Upper lobe of right lung (tissue), 1 donor: Measurements from ENCODE around the gene ANKS4B. TPM values are rescaled to one million over a fixed set of nuclear protein-coding genes. Genes with fewer than 3 reads are reported as not detected.
"Not testable (repeated sequence)": the region's sequence is repeated elsewhere in the genome, so short reads cannot be mapped to it uniquely, and the experiment has no call there.

Source experiments
- ATAC-seq: fragments of 200-7000 bp; cut with Tn5 transposase; one replicate; pipeline ENCODE4 v1.9.1; 2020; ENCODE audit warnings: mild to moderate bottlenecking, moderate library complexity
- DNase-seq: peaks from one replicate; pipeline ENCODE4 v3.0.0-alpha.2; 2020
- H3K27ac ChIP-seq: fragments of 200-600 bp; one replicate; pipeline ENCODE4 v1.8.0; 2022
- H3K27me3 ChIP-seq: fragments of 200-600 bp; one replicate; pipeline ENCODE4 v1.8.0; 2022; ENCODE audit warnings: mild to moderate bottlenecking
- H3K36me3 ChIP-seq: fragments of 200-600 bp; one replicate; pipeline ENCODE4 v1.8.0; 2022
- H3K4me1 ChIP-seq: fragments of 200-600 bp; one replicate; pipeline ENCODE4 v1.8.0; 2022
- H3K4me3 ChIP-seq: fragments of 200-600 bp; one replicate; pipeline ENCODE4 v1.8.0; 2022; ENCODE audit warnings: mild to moderate bottlenecking
- H3K9me3 ChIP-seq: fragments of 200-600 bp; one replicate; pipeline ENCODE4 v1.8.0; 2022
- intact Hi-C: fragments of 100-400 bp; cut with DNase I; formaldehyde crosslinking; loops from one replicate; pipeline ENCODE4 v1.11.0; 2022
- total RNA-seq: library from RNA; stranded (reverse); fragmentation: NEBNext Ultra II Directional; extraction: Animal tissue kit (Norgen Biotek cat#: 25700); gene quantifications from one replicate; pipeline ENCODE4 v1.2.1, GENCODE V29; 2021
- TF ChIP-seq, protein P1 (sequence below): fragments of 200-600 bp; IDR thresholded peaks from one replicate; pipeline ENCODE4 v1.8.0; 2022; ENCODE audit warnings: antibody characterized with exemption
- donor health status: DM: no; HTN: yes; CAD: no; lungs with severe emphysema.

The ANKS4B gene
- total RNA-seq, 1 donor from 2014 or later = not detected

DNA sequence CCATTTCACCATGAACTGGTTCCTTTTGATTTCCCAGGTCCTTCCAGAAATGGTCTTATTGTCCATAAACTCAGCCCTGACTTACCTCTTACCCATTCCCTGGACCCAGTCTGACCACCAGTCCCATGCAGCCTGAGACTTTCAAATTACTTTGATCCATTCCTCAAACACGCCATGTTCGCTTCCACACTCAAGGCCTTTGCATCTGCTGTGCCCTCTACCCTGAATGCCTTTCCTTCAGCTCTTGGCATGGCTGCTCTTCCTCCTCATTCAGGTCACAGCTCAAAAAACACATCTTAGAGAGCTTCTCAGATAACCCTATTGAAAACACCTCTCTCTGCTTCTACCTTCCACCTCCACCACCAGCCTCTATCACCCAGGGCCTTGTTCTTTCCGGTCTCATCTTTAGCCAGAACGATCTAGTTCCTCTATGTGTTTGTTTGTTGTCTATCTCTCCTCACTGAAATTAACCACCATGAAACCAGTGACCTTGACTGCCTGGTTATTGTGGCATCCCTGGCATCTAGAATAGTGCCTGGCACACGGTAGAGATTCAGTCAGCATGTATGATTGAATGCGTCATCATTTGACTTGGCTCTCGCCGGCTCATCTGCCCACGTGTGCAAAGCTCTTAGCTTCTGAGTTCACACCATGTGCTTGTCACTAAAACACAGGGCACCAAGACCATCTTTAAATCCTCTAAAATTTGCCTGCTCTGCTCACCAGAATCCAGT is 31.8 kb downstream of the ANKS4B start:
- Histone ChIP-seq H3K4me3 (no peak overlapping the region), H3K36me3 (no peaks in the 10 kb centered on the region), H3K27ac (no peak overlapping the region), H3K9me3 (no peaks in the 10 kb centered on the region), H3K27me3 (no peaks in the 10 kb centered on the region), H3K4me1 (no peaks in the 10 kb centered on the region)
- DNase-seq (no peak), ATAC-seq (no peak)
- TF ChIP-seq, protein P1, sequence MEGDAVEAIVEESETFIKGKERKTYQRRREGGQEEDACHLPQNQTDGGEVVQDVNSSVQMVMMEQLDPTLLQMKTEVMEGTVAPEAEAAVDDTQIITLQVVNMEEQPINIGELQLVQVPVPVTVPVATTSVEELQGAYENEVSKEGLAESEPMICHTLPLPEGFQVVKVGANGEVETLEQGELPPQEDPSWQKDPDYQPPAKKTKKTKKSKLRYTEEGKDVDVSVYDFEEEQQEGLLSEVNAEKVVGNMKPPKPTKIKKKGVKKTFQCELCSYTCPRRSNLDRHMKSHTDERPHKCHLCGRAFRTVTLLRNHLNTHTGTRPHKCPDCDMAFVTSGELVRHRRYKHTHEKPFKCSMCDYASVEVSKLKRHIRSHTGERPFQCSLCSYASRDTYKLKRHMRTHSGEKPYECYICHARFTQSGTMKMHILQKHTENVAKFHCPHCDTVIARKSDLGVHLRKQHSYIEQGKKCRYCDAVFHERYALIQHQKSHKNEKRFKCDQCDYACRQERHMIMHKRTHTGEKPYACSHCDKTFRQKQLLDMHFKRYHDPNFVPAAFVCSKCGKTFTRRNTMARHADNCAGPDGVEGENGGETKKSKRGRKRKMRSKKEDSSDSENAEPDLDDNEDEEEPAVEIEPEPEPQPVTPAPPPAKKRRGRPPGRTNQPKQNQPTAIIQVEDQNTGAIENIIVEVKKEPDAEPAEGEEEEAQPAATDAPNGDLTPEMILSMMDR = no peak
- intact Hi-C loops = no loop called here

DNA sequence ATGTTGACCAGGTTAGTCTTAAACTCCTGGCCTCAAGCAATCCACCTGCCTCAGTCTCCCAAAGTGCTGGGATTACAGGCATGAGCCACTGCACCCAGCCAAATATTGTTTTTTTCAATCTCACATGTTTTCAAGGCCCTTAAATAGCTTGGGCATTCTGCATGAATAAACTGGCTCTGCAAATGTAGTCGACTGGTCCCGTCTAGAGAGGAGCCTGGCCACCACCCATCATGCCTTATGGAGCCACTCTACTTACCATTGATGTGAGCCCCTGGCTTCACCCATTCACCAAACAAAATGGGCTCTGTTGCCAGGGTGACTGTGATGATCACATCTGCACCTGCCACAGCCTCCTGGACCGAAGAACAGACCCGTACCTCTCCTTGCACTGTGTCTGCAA is 33.8 kb downstream of the ANKS4B start:
- ATAC-seq (no peak), DNase-seq (no peak)
- H3K27ac ChIP-seq = no peak overlapping the region
- TF ChIP-seq, protein P1 = no peak
- no peaks in the 10 kb centered on the region for H3K4me1 ChIP-seq
- intact Hi-C loops = no loop called here
- H3K9me3 ChIP-seq = no peaks in the 10 kb centered on the region
- H3K27me3 ChIP-seq = no peaks in the 10 kb centered on the region
- no peak overlapping the region for H3K4me3 ChIP-seq
- no peaks in the 10 kb centered on the region for H3K36me3 ChIP-seq

DNA sequence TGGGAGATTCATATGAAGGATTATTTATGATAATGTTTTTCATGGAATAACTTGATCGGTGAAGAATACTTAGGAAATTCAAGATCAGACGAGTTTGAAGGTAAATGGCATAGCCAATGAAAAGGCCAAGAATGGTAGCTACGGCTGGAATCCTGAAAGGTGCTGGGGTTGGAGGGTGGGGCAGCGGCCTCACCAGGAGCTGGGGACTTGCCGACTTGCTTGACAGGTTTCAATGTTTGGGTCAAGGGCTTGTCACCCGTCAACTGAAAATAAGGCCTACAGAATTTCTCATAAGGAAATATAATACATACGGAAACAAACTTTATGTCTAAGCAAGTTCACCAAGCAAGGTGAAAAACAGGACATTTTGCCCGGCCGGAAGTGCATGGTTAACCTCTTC is 34.7 kb downstream of the ANKS4B start:
- ATAC-seq (peak; percentile 57), DNase-seq (no peak)
- TF ChIP-seq, protein P1 = no peak
- intact Hi-C loops = no loop called here
- no peaks in the 10 kb centered on the region for H3K9me3 ChIP-seq
- H3K4me1 ChIP-seq = no peaks in the 10 kb centered on the region
- no peaks in the 10 kb centered on the region for H3K27me3 ChIP-seq
- H3K27ac ChIP-seq = no peak overlapping the region
- no peak overlapping the region for H3K4me3 ChIP-seq
- H3K36me3 ChIP-seq = no peaks in the 10 kb centered on the region

DNA sequence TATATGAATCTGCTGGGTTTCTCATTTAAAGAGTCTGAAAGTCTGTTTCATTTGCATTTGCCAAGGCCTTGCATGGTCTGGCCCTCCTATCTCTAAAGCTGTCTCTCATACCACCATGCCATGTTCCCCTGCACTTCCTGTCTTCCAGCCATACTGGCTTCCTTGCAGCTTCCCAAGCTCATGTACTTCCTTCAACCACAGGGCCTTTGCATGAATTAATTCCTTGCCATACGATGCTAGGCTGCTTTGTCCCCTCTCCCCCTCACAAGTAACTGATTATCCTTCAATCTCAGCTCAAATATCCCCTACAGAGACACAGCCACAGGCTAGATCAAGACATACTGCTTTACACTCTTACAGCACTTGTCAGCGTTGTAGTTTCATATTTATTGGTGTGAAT is 38.8 kb downstream of the ANKS4B start:
- Histone ChIP-seq H3K27ac (no peak overlapping the region), H3K4me3 (no peak overlapping the region), H3K27me3 (peaks cover 13% of the 10 kb centered on the region), H3K9me3 (no peaks in the 10 kb centered on the region), H3K36me3 (no peaks in the 10 kb centered on the region), H3K4me1 (no peaks in the 10 kb centered on the region)
- TF ChIP-seq, protein P1 = no peak
- no peak for ATAC-seq
- intact Hi-C loops = no loop called here
- DNase-seq = no peak

DNA sequence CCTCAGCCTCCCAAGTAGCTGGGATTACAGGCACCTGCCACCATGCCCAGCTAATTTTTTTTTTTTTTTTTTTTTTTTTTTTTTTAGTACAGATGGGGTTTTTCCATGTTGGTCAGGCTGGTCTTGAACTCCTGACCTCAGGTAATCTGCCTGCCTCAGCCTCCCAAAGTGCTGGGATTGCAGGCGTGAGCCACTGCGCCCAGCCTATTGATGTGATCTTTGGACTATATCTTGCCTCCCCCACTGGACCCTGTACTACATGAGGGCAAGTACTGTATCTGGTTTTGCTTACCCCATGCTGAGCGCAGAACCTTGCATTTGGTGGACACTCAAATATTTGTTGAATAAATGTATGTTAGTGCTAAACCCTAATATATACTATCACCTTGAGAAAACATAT is 39.3 kb downstream of the ANKS4B start:
- H3K27ac ChIP-seq, H3K4me3 ChIP-seq, H3K9me3 ChIP-seq, intact Hi-C loops, ATAC-seq, H3K4me1 ChIP-seq, H3K36me3 ChIP-seq, DNase-seq: not testable (repeated sequence)
- H3K27me3 ChIP-seq = peaks cover 17% of the 10 kb centered on the region

DNA sequence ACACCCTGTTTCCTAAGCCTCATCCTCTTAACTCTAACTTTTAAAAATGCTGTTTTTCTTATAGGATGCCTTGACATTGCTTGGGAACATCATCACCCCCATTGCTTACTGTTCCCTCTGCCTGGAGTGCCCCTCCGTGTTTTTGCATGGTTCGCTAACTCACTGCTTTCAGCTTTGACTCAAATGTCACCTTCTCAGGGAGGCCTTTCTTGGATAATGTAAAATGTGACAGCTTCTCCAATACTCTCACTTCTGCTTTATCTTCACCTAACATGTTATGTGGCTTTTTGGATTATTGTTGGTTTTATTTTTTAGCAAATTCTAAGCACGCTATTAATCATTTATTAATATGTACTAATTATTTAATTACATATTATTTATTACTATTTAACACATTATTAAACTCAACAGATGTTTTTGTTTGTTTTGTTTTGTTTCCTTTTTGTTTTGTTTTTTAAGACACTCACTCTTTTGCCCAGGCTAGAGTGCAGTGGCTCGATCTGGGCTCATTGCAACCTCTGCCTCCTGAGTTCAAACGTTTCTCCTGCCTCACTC is 40.8 kb downstream of the ANKS4B start:
- no peak for DNase-seq
- Histone ChIP-seq H3K9me3 (no peaks in the 10 kb centered on the region), H3K27ac (no peak overlapping the region), H3K27me3 (peaks cover 29% of the 10 kb centered on the region), H3K36me3 (no peaks in the 10 kb centered on the region), H3K4me1 (no peaks in the 10 kb centered on the region), H3K4me3 (no peak overlapping the region)
- TF ChIP-seq, protein P1 = no peak
- intact Hi-C loops = no loop called here
- ATAC-seq = no peak
